ENCODE measurements around the gene USP5.
"Not testable (repeated sequence)": the region's sequence is repeated elsewhere in the genome, so short reads cannot be mapped to it uniquely, and the experiment has no call there.

USP5 gene

GRCh38 chr12:6869049-6870021, 17.4 kb downstream of the USP5 start:
- Histone ChIP-seq H3K27ac (ENCODE audit: low read length) (peak overlapping the region; percentile 93), H3K4me1 (ENCODE audit: control insufficient read depth in 1 of 2, insufficient read depth in 2 of 2, low read length in 2 of 2) (peaks cover 19 to 47% of the 10 kb centered on the region in 2 donors), H3K27me3 (ENCODE audit: low read depth, low read length) (no peaks in the 10 kb centered on the region), H3K9me3 (ENCODE audit: control insufficient read depth in 1 of 2, low read length in 2 of 2) (no peaks in the 10 kb centered on the region), H3K36me3 (ENCODE audit: control insufficient read depth in 1 of 2, insufficient read depth in 2 of 2, low read length in 2 of 2) (peaks cover 15 to 28% of the 10 kb centered on the region in 2 donors), H3K4me3 (ENCODE audit: low read depth in 1 of 2, low read length in 2 of 2) (peak overlapping the region; percentile 81 to 84)

- peaks cover 15 to 19% of the 10 kb centered on the region in 2 donors for H3K36me3 ChIP-seq (ENCODE audit: control insufficient read depth in 1 of 2, insufficient read depth in 2 of 2, low read length in 2 of 2)
- peaks cover 19 to 48% of the 10 kb centered on the region in 2 donors for H3K4me1 ChIP-seq (ENCODE audit: control insufficient read depth in 1 of 2, insufficient read depth in 2 of 2, low read length in 2 of 2)
- not testable (repeated sequence) for H3K4me3 ChIP-seq (ENCODE audit: low read depth in 1 of 2, low read length in 2 of 2); H3K27ac ChIP-seq (ENCODE audit: low read length); H3K9me3 ChIP-seq (ENCODE audit: control insufficient read depth in 1 of 2, low read length in 2 of 2); H3K27me3 ChIP-seq (ENCODE audit: low read depth, low read length)
Measured at GRCh38 chr12:6870304-6870703, 18.4 kb downstream of the USP5 start.

GRCh38 chr12:6871052-6871957, 19.4 kb downstream of the USP5 start:
- Histone ChIP-seq H3K9me3 (ENCODE audit: control insufficient read depth in 1 of 2, low read length in 2 of 2) (no peaks in the 10 kb centered on the region), H3K4me3 (ENCODE audit: low read depth in 1 of 2, low read length in 2 of 2) (peak overlapping the region; percentile 86 to 97), H3K36me3 (ENCODE audit: control insufficient read depth in 1 of 2, insufficient read depth in 2 of 2, low read length in 2 of 2) (peaks cover 10 to 11% of the 10 kb centered on the region in 2 donors), H3K27me3 (ENCODE audit: low read depth, low read length) (no peaks in the 10 kb centered on the region), H3K27ac (ENCODE audit: low read length) (no peak overlapping the region), H3K4me1 (ENCODE audit: control insufficient read depth in 1 of 2, insufficient read depth in 2 of 2, low read length in 2 of 2) (peaks cover 19 to 48% of the 10 kb centered on the region in 2 donors)

GRCh38 chr12:6872073-6873048, 20.4 kb downstream of the USP5 start:
- Histone ChIP-seq H3K27me3 (ENCODE audit: low read depth, low read length) (no peaks in the 10 kb centered on the region), H3K4me1 (ENCODE audit: control insufficient read depth in 1 of 2, insufficient read depth in 2 of 2, low read length in 2 of 2) (peaks cover 19 to 43% of the 10 kb centered on the region in 2 donors), H3K27ac (ENCODE audit: low read length) (peak overlapping the region; percentile 75), H3K4me3 (ENCODE audit: low read depth in 1 of 2, low read length in 2 of 2) (peak overlapping the region; percentile 86 to 97), H3K9me3 (ENCODE audit: control insufficient read depth in 1 of 2, low read length in 2 of 2) (no peaks in the 10 kb centered on the region), H3K36me3 (ENCODE audit: control insufficient read depth in 1 of 2, insufficient read depth in 2 of 2, low read length in 2 of 2) (peaks cover 10 to 11% of the 10 kb centered on the region in 2 donors)

- H3K27ac ChIP-seq (ENCODE audit: low read length), result peak within 1 kb of the TSS; percentile 76
- H3K4me1 ChIP-seq (ENCODE audit: control insufficient read depth in 1 of 2, insufficient read depth in 2 of 2, low read length in 2 of 2), result peaks cover 16 to 40% of the 10 kb centered on the region in 2 donors
- H3K27me3 ChIP-seq (ENCODE audit: low read depth, low read length), result no peaks in the 10 kb centered on the region
- H3K4me3 ChIP-seq (ENCODE audit: low read depth in 1 of 2, low read length in 2 of 2), result peak within 1 kb of the TSS; percentile 86 to 97
- H3K36me3 ChIP-seq (ENCODE audit: control insufficient read depth in 1 of 2, insufficient read depth in 2 of 2, low read length in 2 of 2), result peaks cover 10 to 11% of the 10 kb centered on the region in 2 donors
- H3K9me3 ChIP-seq (ENCODE audit: control insufficient read depth in 1 of 2, low read length in 2 of 2), result no peaks in the 10 kb centered on the region
Measured at GRCh38 chr12:6873094-6874014, 21.4 kb downstream of the USP5 start, which contains the start of gene SPSB2. SPSB2 (minus strand) TSS chr12:6873303; CDS start chr12:6872901, 402 bp downstream.

GRCh38 chr12:6874015-6874368, 22.0 kb downstream of the USP5 start:
- Histone ChIP-seq H3K4me3 (ENCODE audit: low read depth in 1 of 2, low read length in 2 of 2) (peak overlapping the region; percentile 86 to 97), H3K27ac (ENCODE audit: low read length) (peak overlapping the region; percentile 76), H3K36me3 (ENCODE audit: control insufficient read depth in 1 of 2, insufficient read depth in 2 of 2, low read length in 2 of 2) (peaks cover 10 to 11% of the 10 kb centered on the region in 2 donors), H3K4me1 (ENCODE audit: control insufficient read depth in 1 of 2, insufficient read depth in 2 of 2, low read length in 2 of 2) (peaks cover 10 to 34% of the 10 kb centered on the region in 2 donors)
- not testable (repeated sequence) for H3K27me3 ChIP-seq (ENCODE audit: low read depth, low read length); H3K9me3 ChIP-seq (ENCODE audit: control insufficient read depth in 1 of 2, low read length in 2 of 2)

- H3K4me3 ChIP-seq (ENCODE audit: low read depth in 1 of 2, low read length in 2 of 2); H3K9me3 ChIP-seq (ENCODE audit: control insufficient read depth in 1 of 2, low read length in 2 of 2); H3K27ac ChIP-seq (ENCODE audit: low read length); H3K4me1 ChIP-seq (ENCODE audit: control insufficient read depth in 1 of 2, insufficient read depth in 2 of 2, low read length in 2 of 2); H3K27me3 ChIP-seq (ENCODE audit: low read depth, low read length): not testable (repeated sequence)
- H3K36me3 ChIP-seq (ENCODE audit: control insufficient read depth in 1 of 2, insufficient read depth in 2 of 2, low read length in 2 of 2), result peaks cover 5 to 15% of the 10 kb centered on the region in 2 donors
Measured at GRCh38 chr12:6879824-6880223, 27.9 kb downstream of the USP5 start.

GRCh38 chr12:6883252-6883651, 31.3 kb downstream of the USP5 start:
- no peaks in the 10 kb centered on the region for H3K4me1 ChIP-seq (ENCODE audit: control insufficient read depth in 1 of 2, insufficient read depth in 2 of 2, low read length in 2 of 2)
- H3K27ac ChIP-seq (ENCODE audit: low read length), result no peak overlapping the region
- H3K9me3 ChIP-seq (ENCODE audit: control insufficient read depth in 1 of 2, low read length in 2 of 2), result no peaks in the 10 kb centered on the region
- peaks cover 5 to 17% of the 10 kb centered on the region in 2 donors for H3K36me3 ChIP-seq (ENCODE audit: control insufficient read depth in 1 of 2, insufficient read depth in 2 of 2, low read length in 2 of 2)
- H3K4me3 ChIP-seq (ENCODE audit: low read depth in 1 of 2, low read length in 2 of 2), result no peak overlapping the region
- no peaks in the 10 kb centered on the region for H3K27me3 ChIP-seq (ENCODE audit: low read depth, low read length)

GRCh38 chr12:6883683-6884082, 31.7 kb downstream of the USP5 start:
- peaks cover 5 to 17% of the 10 kb centered on the region in 2 donors for H3K36me3 ChIP-seq (ENCODE audit: control insufficient read depth in 1 of 2, insufficient read depth in 2 of 2, low read length in 2 of 2)
- no peak overlapping the region for H3K4me3 ChIP-seq (ENCODE audit: low read depth in 1 of 2, low read length in 2 of 2)
- H3K27ac ChIP-seq (ENCODE audit: low read length), result no peak overlapping the region
- no peaks in the 10 kb centered on the region for H3K27me3 ChIP-seq (ENCODE audit: low read depth, low read length)
- no peaks in the 10 kb centered on the region for H3K4me1 ChIP-seq (ENCODE audit: control insufficient read depth in 1 of 2, insufficient read depth in 2 of 2, low read length in 2 of 2)
- H3K9me3 ChIP-seq (ENCODE audit: control insufficient read depth in 1 of 2, low read length in 2 of 2), result no peaks in the 10 kb centered on the region
